HepG2 (cell line): ENCODE data around the gene CHMP1A. TPM values are rescaled to one million over a fixed set of nuclear protein-coding genes. Genes with fewer than 3 reads are reported as not detected.

ENCODE experiments used
- ARNTL ChIP-seq: sonication (generic); formaldehyde crosslinking; IDR thresholded peaks from 2 replicates; pipeline ENCODE4 v1.4.0; 2020; ENCODE audit warnings: mild to moderate bottlenecking, missing genetic modification reagents
- CBFB ChIP-seq: sonication (generic); formaldehyde crosslinking; IDR thresholded peaks from 2 replicates; pipeline ENCODE4 v1.4.0; 2020; ENCODE audit warnings: missing genetic modification reagents
- CTCF ChIP-seq: sonication (generic); formaldehyde crosslinking; IDR thresholded peaks from 2 replicates; pipeline ENCODE4 v1.5.0; 2020; ENCODE audit warnings: mild to moderate bottlenecking, missing genetic modification reagents, moderate library complexity
- ELF1 ChIP-seq: sonication (generic); formaldehyde crosslinking; IDR thresholded peaks from 2 replicates; pipeline ENCODE4 v1.4.0; 2020; ENCODE audit warnings: missing genetic modification reagents
- FOXK1 ChIP-seq: sonication (generic); formaldehyde crosslinking; IDR thresholded peaks from 2 replicates; pipeline ENCODE4 v1.4.0; 2020; ENCODE audit warnings: low read depth, missing genetic modification reagents, borderline replicate concordance
- GLI4 ChIP-seq: sonication (generic); formaldehyde crosslinking; IDR thresholded peaks from 2 replicates; pipeline ENCODE4 v1.5.1; 2020; ENCODE audit warnings: missing genetic modification reagents, mild to moderate bottlenecking, moderate library complexity, borderline replicate concordance
- ISL2 ChIP-seq: sonication (generic); formaldehyde crosslinking; IDR thresholded peaks from 2 replicates; pipeline ENCODE4 v1.5.0; 2020; ENCODE audit warnings: missing genetic modification reagents
- MYC ChIP-seq: sonication (generic); formaldehyde crosslinking; IDR thresholded peaks from 2 replicates; pipeline ENCODE4 v1.9.0; 2021; ENCODE audit warnings: missing genetic modification reagents, borderline replicate concordance
- NCOR1 ChIP-seq: fragments of 200-600 bp; sonication (generic); IDR thresholded peaks from 2 replicates; pipeline ENCODE4 v1.7.0; 2017; ENCODE audit warnings: antibody characterized with exemption, low read length, borderline replicate concordance
- NFE2L1 ChIP-seq: sonication (generic); formaldehyde crosslinking; IDR thresholded peaks from 2 replicates; pipeline ENCODE4 v1.4.0; 2020; ENCODE audit warnings: missing genetic modification reagents, mild to moderate bottlenecking, borderline replicate concordance
- POGZ ChIP-seq: sonication (generic); formaldehyde crosslinking; IDR thresholded peaks from 2 replicates; pipeline ENCODE4 v1.4.0; 2020; ENCODE audit warnings: mild to moderate bottlenecking, missing genetic modification reagents
- RBM39 ChIP-seq: fragments of 200-400 bp; formaldehyde crosslinking; IDR thresholded peaks from one replicate; pipeline ENCODE4 v1.6.1; 2018; ENCODE audit warnings: antibody characterized with exemption, mild to moderate bottlenecking, low read depth, low read length; ENCODE audit not compliant: poor library complexity, severe bottlenecking
- RERE ChIP-seq: IDR thresholded peaks from 2 replicates; pipeline ENCODE4 v1.6.1; 2016; ENCODE audit warnings: low read depth, missing genetic modification reagents, missing compliant biosample characterization
- YEATS4 ChIP-seq: sonication (generic); formaldehyde crosslinking; IDR thresholded peaks from 2 replicates; pipeline ENCODE4 v1.4.0; 2020; ENCODE audit warnings: missing genetic modification reagents, borderline replicate concordance
- ZFP37 ChIP-seq: sonication (generic); formaldehyde crosslinking; IDR thresholded peaks from 2 replicates; pipeline ENCODE4 v1.4.0; 2020; ENCODE audit warnings: missing genetic modification reagents, borderline replicate concordance
- ZFP90 ChIP-seq: sonication (generic); formaldehyde crosslinking; IDR thresholded peaks from 2 replicates; pipeline ENCODE4 v1.8.0; 2022; ENCODE audit warnings: missing genetic modification reagents, mild to moderate bottlenecking, inconsistent platforms, borderline replicate concordance
- ZNF232 ChIP-seq: sonication (generic); formaldehyde crosslinking; IDR thresholded peaks from 2 replicates; pipeline ENCODE4 v1.4.0; 2020; ENCODE audit warnings: missing genetic modification reagents, borderline replicate concordance
- polyA plus RNA-seq, 8 experiments: library from polyadenylated mRNA; depleted of rRNA in 3 of 8; stranded (reverse) in 7 of 8; unstranded in 1 of 8; fragments of >200 nt; fragmentation: Illumina TruSeq in 4 of 8; extraction: Trizol in 4 of 8; gene quantifications; 2 replicates each; pipeline versions ENCODE4 v1.2.1 to v1.2.3, GENCODE V29; 2011 to 2016; ENCODE audit warnings: low read depth in 4 of 8, missing spikeins in 1 of 8, mixed read lengths in 1 of 8; ENCODE audit not compliant: insufficient read depth in 1 of 8
- total RNA-seq, 5 experiments: library from RNA; depleted of rRNA; stranded (reverse); fragments of >200 nt; fragmentation: Illumina TruSeq; extraction: Trizol; gene quantifications; 2 replicates each; pipeline ENCODE4 v1.2.3, GENCODE V29; 2016; ENCODE audit warnings: low read depth in 1 of 5
- TF ChIP-seq, protein P1 (sequence below): IDR thresholded peaks from 2 replicates; pipeline ENCODE4 v1.6.1; 2016; ENCODE audit warnings: low read depth, borderline replicate concordance
- TF ChIP-seq, protein P2 (sequence below): sonication (generic); formaldehyde crosslinking; IDR thresholded peaks from 2 replicates; pipeline ENCODE4 v1.4.0; 2020; ENCODE audit warnings: missing genetic modification reagents, borderline replicate concordance
- TF ChIP-seq, protein P3 (sequence below): sonication (generic); formaldehyde crosslinking; IDR thresholded peaks from 2 replicates; pipeline ENCODE4 v1.4.0; 2020; ENCODE audit warnings: mild to moderate bottlenecking, missing genetic modification reagents

CHMP1A gene
- total and polyA plus RNA-seq, 2 of the 13 experiments (the other 11 are each of a cell fraction or from before 2014, with no cell fraction given), result 69.4 to 73.3 TPM

DNA sequence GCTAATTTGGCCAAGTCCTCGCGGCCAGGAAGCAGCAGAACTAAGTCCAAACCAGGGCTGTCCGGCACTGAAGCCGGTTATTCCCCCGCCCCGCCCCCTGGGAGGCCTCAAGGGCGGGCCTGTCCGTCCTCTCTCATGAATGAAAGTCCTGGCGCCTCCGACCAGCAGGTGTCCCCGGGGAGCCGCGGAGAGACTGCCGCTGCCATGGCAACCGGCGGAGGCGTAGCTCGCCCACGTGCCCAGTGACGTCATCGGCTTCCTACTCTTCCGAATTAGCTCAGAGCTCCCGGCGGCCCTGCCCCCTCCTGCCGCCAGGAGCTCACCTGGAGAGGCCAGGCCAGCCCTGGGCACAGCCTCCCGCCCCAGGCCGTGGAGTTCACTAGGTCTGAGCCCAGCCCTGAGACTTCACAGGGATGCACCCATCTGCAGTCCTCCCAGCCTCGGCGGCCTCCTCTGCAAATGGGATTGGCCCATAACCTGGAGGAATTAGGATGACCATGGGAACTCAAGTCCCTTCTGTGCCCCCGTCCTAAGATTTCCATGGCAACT is 42.7 kb upstream of the CHMP1A start (continued):
- TF ChIP-seq RERE (no peak), FOXK1 (peak; percentile 70; the same call in 1 of the 2 replicates), ZNF232 (no peak), YEATS4 (CRISPR knock-in tag) (peak; percentile 16; the same call in 1 of the 2 replicates), ARNTL (CRISPR knock-in tag) (peak; percentile 93), ZFP90 (CRISPR knock-in tag) (peak; percentile 78; the same call in 1 of the 2 replicates), CBFB (CRISPR knock-in tag) (peak; percentile 68; the same call in 1 of the 2 replicates), POGZ (CRISPR knock-in tag) (0 out of 2 replicates have a peak, but pooled peaks have one; percentile 8), NFE2L1 (CRISPR knock-in tag) (0 out of 2 replicates have a peak, but pooled peaks have one; percentile 23), ISL2 (CRISPR knock-in tag) (peak; percentile 71), MYC (CRISPR knock-in tag) (peak; percentile 73; the same call in 1 of the 2 replicates), RBM39 (no peak), ELF1 (CRISPR knock-in tag) (peak; percentile 83), GLI4 (CRISPR knock-in tag) (0 out of 2 replicates have a peak, but pooled peaks have one; percentile 3), CTCF (CRISPR knock-in tag) (peak; percentile 97), ZFP37 (CRISPR knock-in tag) (peak; percentile 61; the same call in 1 of the 2 replicates), NCOR1 (peak; percentile 34; the same call in 1 of the 2 replicates)
- TF ChIP-seq, protein P1, sequence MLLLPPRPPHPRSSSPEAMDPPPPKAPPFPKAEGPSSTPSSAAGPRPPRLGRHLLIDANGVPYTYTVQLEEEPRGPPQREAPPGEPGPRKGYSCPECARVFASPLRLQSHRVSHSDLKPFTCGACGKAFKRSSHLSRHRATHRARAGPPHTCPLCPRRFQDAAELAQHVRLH, result peak; percentile 49
- TF ChIP-seq, protein P2, sequence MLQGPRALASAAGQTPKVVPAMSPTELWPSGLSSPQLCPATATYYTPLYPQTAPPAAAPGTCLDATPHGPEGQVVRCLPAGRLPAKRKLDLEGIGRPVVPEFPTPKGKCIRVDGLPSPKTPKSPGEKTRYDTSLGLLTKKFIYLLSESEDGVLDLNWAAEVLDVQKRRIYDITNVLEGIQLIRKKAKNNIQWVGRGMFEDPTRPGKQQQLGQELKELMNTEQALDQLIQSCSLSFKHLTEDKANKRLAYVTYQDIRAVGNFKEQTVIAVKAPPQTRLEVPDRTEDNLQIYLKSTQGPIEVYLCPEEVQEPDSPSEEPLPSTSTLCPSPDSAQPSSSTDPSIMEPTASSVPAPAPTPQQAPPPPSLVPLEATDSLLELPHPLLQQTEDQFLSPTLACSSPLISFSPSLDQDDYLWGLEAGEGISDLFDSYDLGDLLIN (CRISPR knock-in tag), result no peak
- TF ChIP-seq, protein P3, sequence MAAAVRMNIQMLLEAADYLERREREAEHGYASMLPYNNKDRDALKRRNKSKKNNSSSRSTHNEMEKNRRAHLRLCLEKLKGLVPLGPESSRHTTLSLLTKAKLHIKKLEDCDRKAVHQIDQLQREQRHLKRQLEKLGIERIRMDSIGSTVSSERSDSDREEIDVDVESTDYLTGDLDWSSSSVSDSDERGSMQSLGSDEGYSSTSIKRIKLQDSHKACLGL (CRISPR knock-in tag), result peak; percentile 29; the same call in 1 of the 2 replicates
